Upper lobe of right lung (tissue), 1 donor: ENCODE measurements around the gene BPIFB6. TPM values are rescaled to one million over a fixed set of nuclear protein-coding genes. Genes with fewer than 3 reads are reported as not detected.

Experiments used
- ATAC-seq: fragments of 200-7000 bp; cut with Tn5 transposase; one replicate; pipeline ENCODE4 v1.9.1; 2020; ENCODE audit warnings: mild to moderate bottlenecking, moderate library complexity
- DNase-seq: peaks from one replicate; pipeline ENCODE4 v3.0.0-alpha.2; 2020
- H3K27ac ChIP-seq: fragments of 200-600 bp; one replicate; pipeline ENCODE4 v1.8.0; 2022
- H3K27me3 ChIP-seq: fragments of 200-600 bp; one replicate; pipeline ENCODE4 v1.8.0; 2022; ENCODE audit warnings: mild to moderate bottlenecking
- H3K36me3 ChIP-seq: fragments of 200-600 bp; one replicate; pipeline ENCODE4 v1.8.0; 2022
- H3K4me1 ChIP-seq: fragments of 200-600 bp; one replicate; pipeline ENCODE4 v1.8.0; 2022
- H3K4me3 ChIP-seq: fragments of 200-600 bp; one replicate; pipeline ENCODE4 v1.8.0; 2022; ENCODE audit warnings: mild to moderate bottlenecking
- H3K9me3 ChIP-seq: fragments of 200-600 bp; one replicate; pipeline ENCODE4 v1.8.0; 2022
- intact Hi-C: fragments of 100-400 bp; cut with DNase I; formaldehyde crosslinking; loops from one replicate; pipeline ENCODE4 v1.11.0; 2022
- total RNA-seq: library from RNA; stranded (reverse); fragmentation: NEBNext Ultra II Directional; extraction: Animal tissue kit (Norgen Biotek cat#: 25700); gene quantifications from one replicate; pipeline ENCODE4 v1.2.1, GENCODE V29; 2021
- TF ChIP-seq, protein P1 (sequence below): fragments of 200-600 bp; IDR thresholded peaks from one replicate; pipeline ENCODE4 v1.8.0; 2022; ENCODE audit warnings: antibody characterized with exemption
- donor health status: DM: no; HTN: yes; CAD: no; lungs with severe emphysema.

The BPIFB6 gene
- total RNA-seq, 1 donor from 2014 or later, result not detected

GRCh38 chr20:33030569-33030968 is 879 bp upstream of the BPIFB6 start:
- intact Hi-C loops, result no loop called here
- Histone ChIP-seq H3K36me3 (no peaks in the 10 kb centered on the region), H3K4me1 (no peaks in the 10 kb centered on the region), H3K4me3 (no peak overlapping the region), H3K9me3 (no peaks in the 10 kb centered on the region), H3K27ac (no peak overlapping the region), H3K27me3 (no peaks in the 10 kb centered on the region)
- no peak for ATAC-seq
- DNase-seq, result no peak
- TF ChIP-seq, protein P1, sequence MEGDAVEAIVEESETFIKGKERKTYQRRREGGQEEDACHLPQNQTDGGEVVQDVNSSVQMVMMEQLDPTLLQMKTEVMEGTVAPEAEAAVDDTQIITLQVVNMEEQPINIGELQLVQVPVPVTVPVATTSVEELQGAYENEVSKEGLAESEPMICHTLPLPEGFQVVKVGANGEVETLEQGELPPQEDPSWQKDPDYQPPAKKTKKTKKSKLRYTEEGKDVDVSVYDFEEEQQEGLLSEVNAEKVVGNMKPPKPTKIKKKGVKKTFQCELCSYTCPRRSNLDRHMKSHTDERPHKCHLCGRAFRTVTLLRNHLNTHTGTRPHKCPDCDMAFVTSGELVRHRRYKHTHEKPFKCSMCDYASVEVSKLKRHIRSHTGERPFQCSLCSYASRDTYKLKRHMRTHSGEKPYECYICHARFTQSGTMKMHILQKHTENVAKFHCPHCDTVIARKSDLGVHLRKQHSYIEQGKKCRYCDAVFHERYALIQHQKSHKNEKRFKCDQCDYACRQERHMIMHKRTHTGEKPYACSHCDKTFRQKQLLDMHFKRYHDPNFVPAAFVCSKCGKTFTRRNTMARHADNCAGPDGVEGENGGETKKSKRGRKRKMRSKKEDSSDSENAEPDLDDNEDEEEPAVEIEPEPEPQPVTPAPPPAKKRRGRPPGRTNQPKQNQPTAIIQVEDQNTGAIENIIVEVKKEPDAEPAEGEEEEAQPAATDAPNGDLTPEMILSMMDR, result no peak

DNA sequence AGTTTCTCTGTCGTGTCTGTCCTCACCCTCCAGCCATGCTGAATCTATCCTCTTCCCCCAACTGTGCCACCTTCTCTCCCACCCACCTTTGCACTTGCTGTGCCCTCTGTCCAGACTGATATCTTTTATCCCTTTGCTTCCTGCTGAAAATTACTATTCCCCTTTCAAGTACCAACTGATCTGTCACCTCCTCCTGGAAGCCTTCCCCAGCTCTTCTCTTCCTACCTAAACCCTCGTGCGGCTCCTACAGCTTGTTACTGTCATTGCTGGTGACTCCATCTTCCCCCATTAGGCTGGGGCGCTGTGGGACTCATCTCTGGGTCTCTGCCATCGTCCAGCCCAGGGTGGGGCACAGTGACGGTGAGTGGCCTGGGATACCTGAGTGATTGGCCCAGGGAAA is 1.1 kb downstream of the BPIFB6 start:
- intact Hi-C loops, result no loop called here
- ATAC-seq, result no peak
- no peak for DNase-seq
- H3K4me1 ChIP-seq, result no peaks in the 10 kb centered on the region
- no peaks in the 10 kb centered on the region for H3K27me3 ChIP-seq
- no peak overlapping the region for H3K4me3 ChIP-seq
- no peaks in the 10 kb centered on the region for H3K36me3 ChIP-seq
- no peaks in the 10 kb centered on the region for H3K9me3 ChIP-seq
- TF ChIP-seq, protein P1, result no peak
- H3K27ac ChIP-seq, result no peak overlapping the region

GRCh38 chr20:33033381-33033780 is 1.9 kb downstream of the BPIFB6 start:
- H3K27me3 ChIP-seq, result no peaks in the 10 kb centered on the region
- no peak overlapping the region for H3K4me3 ChIP-seq
- no peaks in the 10 kb centered on the region for H3K4me1 ChIP-seq
- no peaks in the 10 kb centered on the region for H3K36me3 ChIP-seq
- H3K9me3 ChIP-seq, result no peaks in the 10 kb centered on the region
- TF ChIP-seq, protein P1, result no peak
- ATAC-seq (no peak), DNase-seq (no peak)
- intact Hi-C loops, result no loop called here
- H3K27ac ChIP-seq, result no peak overlapping the region

- DNase-seq, result no peak
- no peak overlapping the region for H3K4me3 ChIP-seq
- intact Hi-C loops, result no loop called here
- H3K27ac ChIP-seq, result no peak overlapping the region
- no peaks in the 10 kb centered on the region for H3K36me3 ChIP-seq
- no peak for ATAC-seq
- no peaks in the 10 kb centered on the region for H3K4me1 ChIP-seq
- no peaks in the 10 kb centered on the region for H3K27me3 ChIP-seq
- H3K9me3 ChIP-seq, result no peaks in the 10 kb centered on the region
- TF ChIP-seq, protein P1, result no peak
These were observed 2.7 kb downstream of the BPIFB6 start for GRCh38 chr20:33034115-33034514.

GRCh38 chr20:33034901-33035492 is 3.5 kb downstream of the BPIFB6 start:
- Histone ChIP-seq H3K27ac (no peak overlapping the region), H3K4me1 (no peaks in the 10 kb centered on the region), H3K9me3 (no peaks in the 10 kb centered on the region), H3K4me3 (no peak overlapping the region), H3K27me3 (no peaks in the 10 kb centered on the region), H3K36me3 (no peaks in the 10 kb centered on the region)
- no peak for ATAC-seq
- intact Hi-C loops, result no loop called here
- no peak for DNase-seq
- TF ChIP-seq, protein P1, result no peak

GRCh38 chr20:33037456-33037855 is 6.0 kb downstream of the BPIFB6 start:
- Histone ChIP-seq H3K4me3 (no peak overlapping the region), H3K27me3 (no peaks in the 10 kb centered on the region), H3K9me3 (no peaks in the 10 kb centered on the region), H3K27ac (no peak overlapping the region), H3K36me3 (no peaks in the 10 kb centered on the region), H3K4me1 (no peaks in the 10 kb centered on the region)
- DNase-seq (no peak), ATAC-seq (no peak)
- TF ChIP-seq, protein P1, result no peak
- intact Hi-C loops, result no loop called here
